Osteoblast (primary cell): ENCODE data around the gene SYNE1. TPM values are rescaled to one million over a fixed set of nuclear protein-coding genes. Genes with fewer than 3 reads are reported as not detected.

ENCODE experiments used
- small RNA-seq: library from RNA; depleted of rRNA; stranded (forward); fragments of <200 nt; gene quantifications from one replicate; pipeline ENCODE3, GENCODE V24; 2012
- total RNA-seq: library from RNA; depleted of rRNA; stranded (reverse); fragments of >200 nt; gene quantifications from 2 replicates; pipeline ENCODE4 v1.2.3, GENCODE V29; 2012

Gene SYNE1
- total RNA-seq, 1 donor = 240 TPM

Small RNA genes lying within 50 kb of the gene (small RNA-seq; reads per million reads assigned to genes)
- not detected for gene RNA5SP223

Other genes starting within 250 kb of the SYNE1 start
- 0.29 and 0.36 TPM in 2 replicates for gene MYCT1, start 60.5 kb upstream of the SYNE1 start, total RNA-seq
- not detected in 2 replicates for gene VIP, start 113.4 kb upstream of the SYNE1 start, total RNA-seq